ENCODE measurements around the gene CACNG1. TPM values are rescaled to one million over a fixed set of nuclear protein-coding genes. Genes with fewer than 3 reads are reported as not detected.

The CACNG1 gene, protein sequence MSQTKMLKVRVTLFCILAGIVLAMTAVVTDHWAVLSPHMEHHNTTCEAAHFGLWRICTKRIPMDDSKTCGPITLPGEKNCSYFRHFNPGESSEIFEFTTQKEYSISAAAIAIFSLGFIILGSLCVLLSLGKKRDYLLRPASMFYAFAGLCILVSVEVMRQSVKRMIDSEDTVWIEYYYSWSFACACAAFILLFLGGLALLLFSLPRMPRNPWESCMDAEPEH
- not detected for total RNA-seq
- long read RNA-seq = 0 reads

- no peak for ATAC-seq
- DNase-seq (ENCODE audit: missing footprints) = no peak
- intact Hi-C loops (cut with DNase I) = no loop called here
Measured at GRCh38 chr17:67044016-67044772, at the start of gene CACNG1. Gene CACNG1 (plus strand): TSS chr17:67044554. CDS start chr17:67044661, 107 bp downstream.

DNA sequence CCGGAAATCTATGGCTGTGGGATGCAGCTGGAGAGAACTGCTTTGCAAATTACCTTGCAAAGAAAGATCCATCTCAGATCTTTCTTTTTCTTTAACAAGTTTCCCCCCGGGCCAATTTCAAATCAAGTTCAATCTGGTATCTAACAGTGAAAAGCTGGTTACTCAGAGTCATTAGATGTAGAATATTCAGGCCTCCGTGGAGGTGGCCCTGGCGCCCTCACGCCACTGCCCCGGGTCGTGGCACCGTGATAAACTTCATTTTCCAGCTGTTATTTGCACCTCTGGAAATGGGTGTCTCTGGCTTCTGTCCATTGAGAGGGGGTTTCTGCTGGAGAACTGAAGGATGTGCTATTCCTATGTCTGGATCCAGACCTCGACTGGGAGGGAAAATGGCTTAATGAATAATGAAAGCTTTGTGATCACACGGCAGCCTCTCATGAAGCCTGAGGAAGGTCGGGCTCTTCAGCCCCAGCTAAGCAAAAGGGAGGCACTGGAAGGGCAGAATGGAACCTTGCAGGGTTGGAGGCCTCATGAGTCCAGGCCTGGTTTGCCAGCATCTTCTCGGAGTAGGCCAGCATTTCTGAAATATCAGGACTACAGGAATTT is 49.3 kb upstream of the CACNG1 start:
- DNase-seq (ENCODE audit: missing footprints) (no peak), ATAC-seq (no peak)
- intact Hi-C loops (cut with DNase I) = no loop called here

DNA sequence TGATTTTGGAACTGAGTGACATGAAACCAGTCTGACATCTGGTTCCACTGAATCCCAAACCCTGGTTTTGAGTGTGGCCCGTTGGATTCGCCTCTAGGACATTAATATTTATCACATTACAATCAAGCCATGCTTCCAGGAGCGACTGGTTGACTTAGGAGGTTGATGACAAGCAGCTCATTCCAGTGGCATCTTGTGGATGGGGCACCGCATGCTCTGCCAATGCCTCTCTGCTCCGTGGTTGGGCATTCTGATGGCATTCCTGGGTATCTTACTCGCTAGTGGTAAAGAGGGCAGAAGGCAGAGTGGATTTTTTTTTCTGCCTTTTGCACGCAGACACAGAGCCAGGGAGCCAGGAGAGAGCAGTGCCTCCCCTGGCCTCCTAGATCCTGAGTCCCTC is 48.4 kb upstream of the CACNG1 start:
- intact Hi-C loops (cut with DNase I) = no loop called here
- ATAC-seq (no peak), DNase-seq (ENCODE audit: missing footprints) (no peak)

DNA sequence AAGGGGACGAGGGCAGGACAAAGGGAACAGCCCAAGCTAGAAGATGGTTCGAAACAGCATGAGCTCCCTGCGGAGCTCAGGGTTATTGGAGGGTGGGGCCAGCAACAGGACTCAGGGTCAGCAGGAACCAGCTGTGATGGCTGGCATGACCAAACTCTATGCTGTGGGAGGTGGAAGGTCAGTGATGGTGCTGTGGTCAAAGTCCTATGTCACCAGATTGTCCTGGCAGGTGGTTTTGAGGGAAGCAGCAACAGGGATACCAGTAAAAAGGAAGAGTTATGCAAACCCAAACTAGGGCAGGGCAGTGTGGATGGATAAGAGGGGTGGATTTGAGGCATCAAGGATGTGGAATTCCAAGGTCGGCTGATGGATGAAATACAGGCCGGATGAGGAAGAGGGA is 47.4 kb upstream of the CACNG1 start:
- DNase-seq (ENCODE audit: missing footprints) (no peak), ATAC-seq (no peak)
- intact Hi-C loops (cut with DNase I) = no loop called here

DNA sequence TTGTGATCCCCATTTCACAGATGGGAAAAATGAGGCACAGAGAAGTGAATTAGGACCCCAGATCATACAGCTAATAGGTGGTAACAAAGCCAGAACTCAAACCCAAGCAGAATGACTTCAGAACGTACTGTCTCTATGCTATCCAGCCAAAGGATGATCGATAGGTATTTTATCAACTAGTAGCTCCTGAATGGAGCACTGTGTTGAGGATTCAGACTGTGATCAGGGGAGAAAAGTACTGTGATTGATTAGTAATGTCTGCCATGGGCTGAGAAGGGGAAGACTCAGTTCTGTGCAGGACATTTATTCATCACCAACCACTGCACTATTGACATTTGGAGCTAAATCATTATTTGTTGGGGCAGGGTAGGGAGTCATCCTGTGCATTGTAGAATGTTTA is 41.1 kb upstream of the CACNG1 start:
- ATAC-seq (no peak), DNase-seq (ENCODE audit: missing footprints) (no peak)
- intact Hi-C loops (cut with DNase I) = no loop called here

DNA sequence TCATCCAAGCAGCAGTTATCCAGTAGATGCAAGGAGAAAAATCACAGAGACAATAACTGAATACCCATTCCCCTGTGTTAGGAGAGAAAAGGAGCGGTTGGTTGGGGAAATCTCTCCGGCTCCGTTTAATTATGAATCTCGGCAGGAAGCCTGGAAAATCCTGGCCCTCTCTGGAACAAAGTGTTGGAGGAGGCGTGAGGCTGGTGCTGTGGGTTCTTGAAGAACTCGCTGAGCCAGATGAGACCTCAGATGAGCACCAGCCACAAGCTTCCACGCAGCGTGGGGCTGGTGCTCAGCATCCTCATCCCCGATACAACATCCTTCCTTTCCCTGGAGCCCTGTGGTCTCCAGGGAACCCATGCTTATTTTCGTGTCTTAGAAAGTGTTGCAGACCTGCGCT is 40.2 kb upstream of the CACNG1 start:
- ATAC-seq (no peak), DNase-seq (ENCODE audit: missing footprints) (no peak)
- intact Hi-C loops (cut with DNase I) = no loop called here

DNA sequence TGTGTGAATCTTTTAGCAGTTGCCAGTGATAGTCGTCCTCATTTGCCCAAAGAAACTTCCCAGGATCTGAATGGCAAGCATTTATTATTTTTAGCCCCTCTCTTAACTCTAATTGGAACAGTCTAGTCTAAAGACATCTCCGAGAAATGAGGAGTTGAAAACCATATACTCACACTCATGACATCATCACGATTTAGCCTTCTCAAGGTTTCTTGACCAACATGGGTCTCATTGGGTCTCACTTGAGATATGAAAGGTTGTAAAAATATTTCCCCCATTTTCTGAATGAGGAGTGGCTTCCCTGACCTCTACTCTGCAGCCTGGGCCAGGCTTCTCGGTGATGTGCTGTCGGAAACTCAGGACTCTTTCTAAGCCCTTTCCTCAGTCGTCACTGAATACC is 37.1 kb upstream of the CACNG1 start:
- ATAC-seq (no peak), DNase-seq (ENCODE audit: missing footprints) (no peak)
- intact Hi-C loops (cut with DNase I) = no loop called here

DNA sequence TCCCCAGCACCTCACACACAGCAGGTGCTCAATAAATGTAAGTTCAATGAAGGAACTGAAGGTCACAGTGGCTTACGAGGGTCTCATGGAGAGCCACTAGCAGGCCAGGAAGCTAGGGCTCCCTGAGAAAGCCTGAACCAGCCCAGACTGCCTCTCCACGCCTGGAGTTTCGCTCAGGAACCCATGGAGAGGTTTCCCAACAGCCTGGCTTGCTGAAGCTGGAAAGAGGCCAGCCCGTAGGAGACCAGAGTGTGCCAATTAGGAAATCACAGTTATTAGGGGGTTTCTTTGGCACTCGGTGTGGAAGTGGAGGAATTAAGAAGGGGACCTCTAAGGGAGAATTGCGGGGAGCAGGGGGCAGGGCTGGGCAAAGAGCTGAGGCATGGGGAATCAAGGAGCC is 36.3 kb upstream of the CACNG1 start:
- intact Hi-C loops (cut with DNase I) = no loop called here
- no peak for DNase-seq (ENCODE audit: missing footprints)
- no peak for ATAC-seq

DNA sequence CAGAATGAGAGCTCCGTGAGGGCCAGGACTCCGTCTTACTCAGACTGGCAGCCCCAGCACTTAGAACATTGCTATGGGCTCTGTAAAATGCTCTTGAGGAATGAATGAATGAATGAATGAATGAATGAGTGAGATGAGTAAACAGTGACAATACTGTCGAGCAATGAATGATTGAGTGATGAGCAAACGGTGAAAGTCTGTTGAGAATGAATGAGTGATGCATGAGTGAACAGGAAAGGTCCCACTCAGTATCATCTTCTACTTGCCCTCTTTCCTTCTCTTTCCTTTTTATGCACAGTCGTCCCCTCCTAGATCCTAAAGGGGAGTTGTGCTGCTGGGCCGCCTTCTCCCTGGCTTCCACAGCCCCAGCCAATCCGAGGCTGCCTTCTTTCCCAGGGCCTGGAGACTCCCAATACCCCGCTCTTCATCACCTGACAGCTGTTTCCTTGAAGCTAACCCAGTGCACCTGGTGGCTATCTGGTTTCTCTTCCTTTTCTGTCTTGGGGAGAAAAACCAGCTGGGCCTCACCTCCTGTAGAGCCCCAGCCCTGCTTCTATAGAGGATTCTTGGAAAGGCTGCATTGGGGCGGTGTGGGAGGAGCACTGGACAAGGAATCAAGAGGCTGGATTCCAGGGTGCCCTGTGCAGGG is 32.7 kb upstream of the CACNG1 start:
- intact Hi-C loops (cut with DNase I) = no loop called here
- no peak for DNase-seq (ENCODE audit: missing footprints)
- ATAC-seq = no peak

GRCh38 chr17:67013891-67014290 is 30.5 kb upstream of the CACNG1 start:
- no peak for ATAC-seq
- intact Hi-C loops (cut with DNase I) = no loop called here
- no peak for DNase-seq (ENCODE audit: missing footprints)

DNA sequence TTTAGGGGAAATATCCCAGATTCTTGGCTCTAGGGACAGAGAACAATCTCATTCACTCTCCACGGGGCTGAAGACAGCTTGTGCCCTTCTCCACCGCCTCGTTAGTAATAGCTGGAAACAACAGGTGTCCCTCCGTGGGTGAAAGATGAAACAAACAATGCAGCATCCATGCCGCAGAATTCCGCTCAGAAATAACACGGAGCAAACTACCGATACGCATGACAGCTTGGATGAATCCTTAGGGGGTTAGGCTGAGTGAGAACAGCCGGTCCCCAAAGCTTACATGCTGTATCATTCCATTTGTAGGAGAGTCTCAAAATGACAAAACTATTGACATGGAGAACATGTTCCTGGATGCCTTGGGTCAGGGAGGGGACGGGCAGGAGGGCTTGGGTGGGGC is 29.4 kb upstream of the CACNG1 start:
- ATAC-seq (no peak), DNase-seq (ENCODE audit: missing footprints) (no peak)
- intact Hi-C loops (cut with DNase I) = no loop called here

DNA sequence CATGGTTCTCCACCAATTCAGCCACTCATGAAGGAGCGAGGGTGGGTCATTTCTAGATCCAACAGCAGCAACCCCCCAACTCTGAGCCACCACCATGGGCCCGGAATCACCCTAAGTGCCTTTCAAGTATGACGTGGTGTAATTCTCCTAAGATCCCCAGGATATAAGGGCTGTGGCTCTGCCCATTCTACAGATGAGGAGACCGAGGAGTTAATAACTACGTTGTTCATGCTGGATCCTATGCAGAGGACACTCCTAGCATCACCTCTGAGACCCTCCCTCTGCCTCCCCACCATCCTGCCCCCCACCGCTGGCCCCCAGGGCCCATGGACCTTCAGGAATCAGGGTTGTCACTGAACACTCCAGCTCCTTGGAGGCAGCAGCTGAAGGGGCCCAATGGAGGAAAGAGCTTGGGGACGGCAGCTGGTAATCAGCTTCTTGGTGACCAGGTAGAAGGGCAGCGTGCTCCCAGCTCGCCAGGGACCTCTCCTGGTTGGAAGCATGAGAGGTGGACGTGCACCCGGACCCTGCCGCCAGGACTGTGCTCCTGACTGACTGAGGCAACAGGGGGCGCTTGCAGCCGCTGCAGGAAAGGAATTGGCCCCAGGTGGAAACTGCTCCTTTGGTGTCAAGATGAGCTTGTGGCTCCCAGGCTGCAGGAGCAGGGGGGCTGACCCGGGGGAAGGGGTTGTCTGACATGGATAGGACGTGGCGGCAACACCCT is 28.2 kb upstream of the CACNG1 start:
- intact Hi-C loops (cut with DNase I) = no loop called here
- no peak for ATAC-seq
- DNase-seq (ENCODE audit: missing footprints) = no peak

GRCh38 chr17:67017910-67018309 is 26.4 kb upstream of the CACNG1 start:
- no peak for DNase-seq (ENCODE audit: missing footprints)
- intact Hi-C loops (cut with DNase I) = no loop called here
- ATAC-seq = no peak

- intact Hi-C loops (cut with DNase I) = no loop called here
- DNase-seq (ENCODE audit: missing footprints) (no peak), ATAC-seq (no peak)
Measured at GRCh38 chr17:67018471-67019434, 25.6 kb upstream of the CACNG1 start.

DNA sequence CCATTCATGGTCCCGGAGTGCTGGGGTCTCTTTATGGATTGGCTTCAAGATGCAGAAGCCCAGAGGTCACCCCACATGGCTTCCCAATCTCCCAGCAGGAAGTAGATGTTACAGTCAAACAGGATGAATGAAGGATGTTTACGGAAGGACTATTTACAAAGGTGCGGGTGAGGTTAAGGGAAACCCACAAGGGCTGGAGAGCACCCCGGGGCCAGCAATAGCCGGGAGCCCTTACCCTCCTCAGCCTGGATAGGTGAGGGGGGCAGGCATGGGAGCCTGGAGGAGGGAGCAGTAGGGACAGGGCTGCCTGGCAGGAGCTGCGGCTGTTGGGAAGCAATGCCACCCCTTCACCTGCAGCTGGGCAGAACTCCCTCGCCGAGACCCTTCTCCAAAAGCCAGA is 24.5 kb upstream of the CACNG1 start:
- intact Hi-C loops (cut with DNase I) = no loop called here
- no peak for DNase-seq (ENCODE audit: missing footprints)
- no peak for ATAC-seq

- intact Hi-C loops (cut with DNase I) = no loop called here
- DNase-seq (ENCODE audit: missing footprints) (no peak), ATAC-seq (no peak)
Measured at GRCh38 chr17:67020293-67020766, 24.0 kb upstream of the CACNG1 start.

GRCh38 chr17:67021196-67021595 is 23.2 kb upstream of the CACNG1 start:
- no peak for ATAC-seq
- intact Hi-C loops (cut with DNase I) = no loop called here
- DNase-seq (ENCODE audit: missing footprints) = no peak
